HG02981 (cell line): ENCODE measurements around the gene DAGLB.
"Not testable (repeated sequence)": the region's sequence is repeated elsewhere in the genome, so short reads cannot be mapped to it uniquely, and the experiment has no call there.

ENCODE experiments used
- ATAC-seq: cut with Tn5 transposase; IDR thresholded peaks from one replicate; pipeline ENCODE4 v1.9.1; 2021; ENCODE audit warnings: mild to moderate bottlenecking, moderate library complexity; ENCODE audit not compliant: unreplicated experiment

Gene DAGLB

GRCh38 chr7:6463609-6464008 lies 15.9 kb upstream of the DAGLB start:
- not testable (repeated sequence) for ATAC-seq

- ATAC-seq: no peak
Measured at GRCh38 chr7:6461946-6462550, 14.3 kb upstream of the DAGLB start.

- ATAC-seq: no peak
Measured at GRCh38 chr7:6460990-6461584, 13.3 kb upstream of the DAGLB start.

DNA sequence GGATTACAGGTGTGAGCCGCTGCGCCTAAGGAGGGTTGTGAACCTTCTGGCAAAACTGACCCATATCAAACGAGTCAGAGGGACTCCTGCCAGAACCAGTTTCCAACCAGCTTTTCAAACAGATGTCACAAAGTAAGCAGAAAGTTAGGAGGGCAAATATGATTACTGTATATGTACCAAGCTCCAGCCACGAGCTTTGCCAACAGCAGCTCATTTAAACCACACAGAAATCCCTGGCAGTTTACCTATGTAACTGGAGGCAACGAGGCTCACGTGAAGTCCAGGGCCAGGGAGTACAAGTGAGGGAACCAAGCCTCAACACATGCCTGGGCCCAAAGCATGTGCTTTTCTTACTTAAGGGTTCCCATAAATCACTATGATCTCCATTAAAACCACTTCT lies 12.5 kb upstream of the DAGLB start:
- no peak for ATAC-seq

DNA sequence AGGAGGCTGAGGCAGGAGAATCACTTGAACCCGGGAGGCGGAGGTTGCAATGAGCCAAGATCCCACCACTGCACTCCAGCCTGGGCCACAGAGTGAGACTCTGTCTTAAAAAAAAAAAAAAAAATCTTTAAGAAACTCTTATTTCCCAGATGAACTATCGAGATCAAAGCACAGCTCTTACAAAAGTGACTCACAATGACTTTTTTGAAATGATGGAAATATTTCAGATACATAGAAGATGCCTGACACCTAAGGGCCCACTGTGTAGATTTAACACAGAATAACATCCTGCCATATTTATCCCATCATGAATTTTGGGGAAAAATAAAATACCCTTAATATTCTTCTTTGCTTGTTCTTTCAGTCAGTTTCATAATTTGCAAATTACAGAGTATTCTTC lies 10.9 kb upstream of the DAGLB start:
- ATAC-seq: not testable (repeated sequence)

GRCh38 chr7:6453734-6454133 lies 6.0 kb upstream of the DAGLB start:
- ATAC-seq: no peak

DNA sequence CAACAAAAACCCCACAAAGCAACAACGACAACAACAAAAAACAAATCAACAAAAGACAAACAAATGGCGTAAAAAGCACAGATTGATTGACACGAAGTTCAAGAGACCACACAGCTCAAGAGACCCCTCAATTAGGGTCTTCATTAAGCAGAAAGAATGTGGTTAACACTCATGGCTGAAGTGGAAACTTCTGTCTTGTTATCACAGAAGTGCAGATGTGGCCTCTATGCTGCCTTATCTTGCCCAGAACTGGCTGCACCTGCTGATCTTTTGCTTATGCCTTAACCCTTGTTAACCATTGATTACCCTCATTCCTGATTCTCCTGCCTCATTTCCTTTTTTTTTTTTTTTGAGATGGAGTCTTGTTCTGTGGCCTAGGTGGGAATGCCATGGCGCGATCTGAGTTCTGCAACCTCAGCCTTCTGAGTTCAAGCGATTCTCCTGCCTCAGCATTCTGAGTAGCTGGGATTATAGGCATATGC lies 3.5 kb upstream of the DAGLB start:
- no peak for ATAC-seq

DNA sequence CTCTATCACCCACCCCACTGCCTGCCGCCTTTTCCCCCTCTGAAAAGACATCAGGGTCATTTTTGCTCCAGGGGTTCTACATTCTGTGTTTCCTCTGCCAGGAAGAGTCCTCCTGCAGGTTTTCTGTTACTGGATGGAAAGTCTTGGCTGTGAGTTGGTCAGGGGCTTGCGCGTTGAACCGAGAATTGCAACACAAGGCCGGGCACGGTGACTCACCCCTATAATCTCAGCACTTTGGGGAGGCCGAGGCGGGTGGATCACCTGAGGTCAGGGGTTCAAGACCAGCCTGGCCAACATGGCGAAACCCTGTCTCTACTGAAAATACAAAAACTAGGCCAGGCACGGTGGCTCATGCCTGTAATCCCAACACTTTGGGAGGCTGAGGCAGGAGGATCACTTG lies 2.8 kb upstream of the DAGLB start:
- ATAC-seq: not testable (repeated sequence)

GRCh38 chr7:6449884-6450283 lies 2.1 kb upstream of the DAGLB start:
- ATAC-seq: not testable (repeated sequence)

- no peak for ATAC-seq
Measured at GRCh38 chr7:6448943-6449543, 1.3 kb upstream of the DAGLB start.

- peak; percentile 17 for ATAC-seq
Measured at GRCh38 chr7:6446838-6447580, 745 bp downstream of the DAGLB start.

GRCh38 chr7:6444516-6445269 lies 3.1 kb downstream of the DAGLB start:
- no peak for ATAC-seq

GRCh38 chr7:6443372-6443941 lies 4.3 kb downstream of the DAGLB start:
- ATAC-seq: no peak

GRCh38 chr7:6442114-6442513 lies 5.6 kb downstream of the DAGLB start:
- no peak for ATAC-seq

- ATAC-seq: no peak
Measured at GRCh38 chr7:6440381-6440780, 7.4 kb downstream of the DAGLB start.

- ATAC-seq: no peak
Measured at GRCh38 chr7:6438427-6438826, 9.3 kb downstream of the DAGLB start.

DNA sequence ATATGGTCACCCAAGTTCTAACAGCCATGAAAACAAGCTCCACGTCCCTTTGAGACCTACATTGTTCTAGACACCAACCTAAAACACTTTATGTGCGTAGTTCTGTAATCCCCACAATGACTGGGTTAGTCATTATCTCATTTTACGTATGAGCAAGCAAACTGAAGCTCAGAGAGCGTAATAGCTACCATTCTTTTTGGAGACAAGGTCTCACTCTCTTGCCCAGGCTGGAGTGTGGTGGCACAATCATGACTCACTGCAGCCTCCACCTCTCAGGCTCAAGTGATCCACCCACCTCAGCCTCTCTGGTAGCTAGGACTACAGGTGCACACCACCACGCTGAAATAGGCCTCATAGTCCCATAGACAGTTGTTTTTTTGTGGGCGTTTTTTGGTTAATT lies 10.5 kb downstream of the DAGLB start:
- no peak for ATAC-seq

GRCh38 chr7:6436385-6436685 lies 11.4 kb downstream of the DAGLB start:
- ATAC-seq: no peak

- ATAC-seq: peak; percentile 83
Measured at GRCh38 chr7:6435486-6436384, 12.0 kb downstream of the DAGLB start.
